Fibroblast of skin of right biceps (primary cell): ENCODE measurements around the gene PRDM4.

Experiments
- DNase-seq: peaks from one replicate; pipeline ENCODE4 v3.0.0-alpha.2; 2013

PRDM4 gene

GRCh38 chr12:107760809-107761501, at the start of gene PRDM4:
Gene PRDM4, minus strand, starts transcription at chr12:107761137. Its CDS starts 622 bp downstream, at chr12:107760515.
- peak; percentile 95 for DNase-seq

- no peak for DNase-seq
These were observed 46.7 kb upstream of the PRDM4 start for GRCh38 chr12:107807471-107808150.

- DNase-seq, result no peak
These were observed 44.7 kb upstream of the PRDM4 start for GRCh38 chr12:107805488-107806180.

- no peak for DNase-seq
These were observed 42.2 kb upstream of the PRDM4 start for GRCh38 chr12:107803092-107803491.

- DNase-seq, result peak; percentile 19
These were observed 40.2 kb upstream of the PRDM4 start for GRCh38 chr12:107801150-107801549.

- DNase-seq, result no peak
These were observed 37.6 kb upstream of the PRDM4 start for GRCh38 chr12:107798580-107798979.

- DNase-seq, result no peak
These were observed 33.5 kb upstream of the PRDM4 start for GRCh38 chr12:107794451-107794850.

GRCh38 chr12:107791465-107792089, 30.6 kb upstream of the PRDM4 start:
- no peak for DNase-seq

- DNase-seq, result no peak
These were observed 27.9 kb upstream of the PRDM4 start for GRCh38 chr12:107788690-107789458.

GRCh38 chr12:107788281-107788680, 27.3 kb upstream of the PRDM4 start:
- DNase-seq, result no peak

GRCh38 chr12:107783406-107784376, 22.8 kb upstream of the PRDM4 start:
- no peak for DNase-seq

- no peak for DNase-seq
These were observed 21.1 kb upstream of the PRDM4 start for GRCh38 chr12:107782067-107782466.

- no peak for DNase-seq
These were observed 19.4 kb upstream of the PRDM4 start for GRCh38 chr12:107780298-107780697.

GRCh38 chr12:107779077-107779831, 18.3 kb upstream of the PRDM4 start:
- no peak for DNase-seq

GRCh38 chr12:107778383-107779025, 17.6 kb upstream of the PRDM4 start:
- no peak for DNase-seq

GRCh38 chr12:107776171-107776570, 15.2 kb upstream of the PRDM4 start:
- DNase-seq, result no peak

- DNase-seq, result no peak
These were observed 14.3 kb upstream of the PRDM4 start for GRCh38 chr12:107775093-107775721.

GRCh38 chr12:107774349-107775029, 13.6 kb upstream of the PRDM4 start, which contains the start of gene ASCL4:
Gene ASCL4, plus strand, starts transcription at chr12:107774704. Its CDS starts 515 bp downstream, at chr12:107775219.
- DNase-seq, result no peak

GRCh38 chr12:107767466-107767865, 6.5 kb upstream of the PRDM4 start:
- DNase-seq, result no peak
